Measurements from ENCODE around the gene DNMBP.
A peak's percentile ranks its signal among the peaks of the same experiment; 100 is the strongest.
"Not testable (repeated sequence)": the region's sequence is repeated elsewhere in the genome, so short reads cannot be mapped to it uniquely, and the experiment has no call there.

DNMBP gene

DNA sequence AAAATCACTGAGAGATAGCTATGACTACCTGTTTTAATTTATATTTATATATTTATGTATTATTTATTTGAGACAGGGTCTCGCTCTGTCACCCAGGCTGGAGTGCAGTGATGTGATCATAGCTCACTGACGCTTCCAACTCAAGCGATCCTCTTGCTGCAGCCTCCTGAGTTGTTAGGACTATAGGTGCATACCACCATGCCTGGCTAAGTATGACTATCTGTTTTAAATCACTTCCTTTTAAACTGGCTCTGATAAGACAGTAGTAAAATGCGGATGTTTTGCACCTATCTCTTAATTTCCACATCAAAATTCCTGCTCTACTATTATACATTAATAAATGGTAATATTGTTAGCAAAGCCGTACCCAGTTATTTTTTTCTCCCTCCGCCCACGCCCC is 41.8 kb downstream of the DNMBP start:
- DNase-seq (ENCODE audit: low read depth): no peak
- TF ChIP-seq, protein P1, sequence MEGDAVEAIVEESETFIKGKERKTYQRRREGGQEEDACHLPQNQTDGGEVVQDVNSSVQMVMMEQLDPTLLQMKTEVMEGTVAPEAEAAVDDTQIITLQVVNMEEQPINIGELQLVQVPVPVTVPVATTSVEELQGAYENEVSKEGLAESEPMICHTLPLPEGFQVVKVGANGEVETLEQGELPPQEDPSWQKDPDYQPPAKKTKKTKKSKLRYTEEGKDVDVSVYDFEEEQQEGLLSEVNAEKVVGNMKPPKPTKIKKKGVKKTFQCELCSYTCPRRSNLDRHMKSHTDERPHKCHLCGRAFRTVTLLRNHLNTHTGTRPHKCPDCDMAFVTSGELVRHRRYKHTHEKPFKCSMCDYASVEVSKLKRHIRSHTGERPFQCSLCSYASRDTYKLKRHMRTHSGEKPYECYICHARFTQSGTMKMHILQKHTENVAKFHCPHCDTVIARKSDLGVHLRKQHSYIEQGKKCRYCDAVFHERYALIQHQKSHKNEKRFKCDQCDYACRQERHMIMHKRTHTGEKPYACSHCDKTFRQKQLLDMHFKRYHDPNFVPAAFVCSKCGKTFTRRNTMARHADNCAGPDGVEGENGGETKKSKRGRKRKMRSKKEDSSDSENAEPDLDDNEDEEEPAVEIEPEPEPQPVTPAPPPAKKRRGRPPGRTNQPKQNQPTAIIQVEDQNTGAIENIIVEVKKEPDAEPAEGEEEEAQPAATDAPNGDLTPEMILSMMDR (IDR thresholded peaks at IDR 0.05; ENCODE audit: control insufficient read depth, insufficient read depth, low read depth, low read length, missing control alignments): no peak
- no peak overlapping the region for H3K4me3 ChIP-seq (ENCODE audit: control insufficient read depth, low read depth, low read length)

DNA sequence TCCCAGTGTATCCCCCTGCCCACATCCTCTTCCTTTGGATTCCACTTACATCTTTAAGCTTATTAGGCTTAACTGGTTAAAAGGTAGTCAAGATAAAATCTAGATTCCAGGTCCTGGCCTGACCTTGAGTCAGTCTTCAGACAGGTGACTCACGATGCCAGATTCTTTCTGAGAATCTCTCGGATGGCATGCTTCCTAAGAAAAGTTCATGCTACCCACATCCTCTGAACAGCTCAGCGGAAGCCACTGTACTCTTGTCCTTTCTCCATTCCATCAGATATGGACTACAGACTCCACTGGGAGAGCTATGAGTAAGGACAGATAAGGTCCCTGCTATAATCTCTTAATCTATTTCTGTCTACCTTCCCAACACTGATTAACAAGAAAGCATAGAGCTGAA is 43.4 kb downstream of the DNMBP start:
- no peak overlapping the region for H3K4me3 ChIP-seq (ENCODE audit: control insufficient read depth, low read depth, low read length)
- peak; percentile 71 for DNase-seq (ENCODE audit: low read depth)
- TF ChIP-seq, protein P1 (IDR thresholded peaks at IDR 0.05; ENCODE audit: control insufficient read depth, insufficient read depth, low read depth, low read length, missing control alignments): no peak

DNA sequence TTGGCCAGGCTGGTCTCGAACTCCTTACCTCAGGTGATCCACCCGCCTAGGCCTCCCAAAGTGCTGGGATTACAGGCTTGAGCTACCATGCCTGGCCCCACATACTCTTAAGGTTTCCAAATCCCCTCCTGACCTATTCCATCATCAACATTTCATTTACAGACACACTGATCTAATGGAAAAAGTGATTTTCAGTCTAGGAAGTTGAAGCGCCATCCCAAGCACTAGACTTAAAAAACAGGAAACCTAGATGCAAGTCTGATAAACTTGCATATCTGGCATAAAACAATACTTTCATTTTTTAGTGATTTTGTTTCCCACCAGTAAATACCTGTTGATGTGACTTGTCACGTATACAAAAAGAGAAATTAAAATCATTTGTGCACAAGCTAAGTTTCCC is 44.0 kb downstream of the DNMBP start:
- TF ChIP-seq, protein P1 (IDR thresholded peaks at IDR 0.05; ENCODE audit: control insufficient read depth, insufficient read depth, low read depth, low read length, missing control alignments): no peak
- no peak for DNase-seq (ENCODE audit: low read depth)
- no peak overlapping the region for H3K4me3 ChIP-seq (ENCODE audit: control insufficient read depth, low read depth, low read length)

DNA sequence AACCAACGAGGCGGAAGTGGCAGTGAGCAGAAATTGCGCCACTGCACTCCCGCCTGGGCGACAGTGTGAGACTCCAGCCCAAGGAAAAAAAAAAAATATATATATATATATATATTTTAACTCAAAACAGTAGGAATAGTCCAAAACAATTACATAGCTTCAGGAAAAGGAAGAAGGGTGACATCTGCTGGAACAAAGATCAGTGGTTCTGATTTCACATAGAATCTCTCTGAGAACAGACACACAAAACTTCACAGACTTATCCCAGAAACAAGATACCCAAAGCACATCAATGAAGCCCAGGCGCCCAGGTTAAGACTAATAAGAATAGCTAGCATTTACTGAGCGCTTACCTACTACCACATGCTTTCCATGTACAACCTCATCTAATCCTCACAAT is 45.0 kb downstream of the DNMBP start:
- DNase-seq (ENCODE audit: low read depth): no peak
- no peak overlapping the region for H3K4me3 ChIP-seq (ENCODE audit: control insufficient read depth, low read depth, low read length)
- TF ChIP-seq, protein P1 (IDR thresholded peaks at IDR 0.05; ENCODE audit: control insufficient read depth, insufficient read depth, low read depth, low read length, missing control alignments): peak; percentile 12

DNA sequence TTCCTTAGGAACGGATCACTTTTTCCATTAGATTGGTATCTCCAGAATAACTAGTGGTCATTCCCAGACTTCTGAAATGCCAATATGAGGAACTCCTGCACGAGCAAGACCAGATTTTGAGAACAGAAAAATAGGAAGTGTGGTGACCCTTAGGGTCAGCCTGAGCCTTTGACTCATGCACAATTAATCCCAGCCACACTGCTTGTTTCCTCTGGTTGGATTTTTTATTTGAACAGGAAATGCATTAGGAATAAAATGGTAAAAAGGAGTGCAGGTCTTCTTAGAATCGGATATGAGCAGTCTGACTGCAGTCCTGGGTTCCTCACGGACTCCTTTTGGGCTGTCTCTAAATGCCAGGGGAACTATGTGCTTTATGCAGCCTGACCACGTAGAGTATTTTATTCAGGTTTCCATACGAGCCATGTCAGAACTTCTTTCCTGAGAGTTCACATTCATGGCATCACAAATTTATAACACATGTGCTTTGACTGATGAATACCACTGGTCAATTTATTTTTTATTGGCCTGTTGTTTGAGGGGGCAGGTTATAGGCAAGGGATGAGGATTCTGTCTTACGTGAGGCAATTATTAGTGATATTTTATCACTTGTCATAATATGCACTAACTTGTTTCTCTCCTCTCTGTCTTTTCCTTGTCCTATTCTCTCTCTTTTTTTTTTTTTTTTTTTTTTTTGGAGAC is 46.1 kb downstream of the DNMBP start:
- DNase-seq (ENCODE audit: low read depth); H3K4me3 ChIP-seq (ENCODE audit: control insufficient read depth, low read depth, low read length): not testable (repeated sequence)

DNA sequence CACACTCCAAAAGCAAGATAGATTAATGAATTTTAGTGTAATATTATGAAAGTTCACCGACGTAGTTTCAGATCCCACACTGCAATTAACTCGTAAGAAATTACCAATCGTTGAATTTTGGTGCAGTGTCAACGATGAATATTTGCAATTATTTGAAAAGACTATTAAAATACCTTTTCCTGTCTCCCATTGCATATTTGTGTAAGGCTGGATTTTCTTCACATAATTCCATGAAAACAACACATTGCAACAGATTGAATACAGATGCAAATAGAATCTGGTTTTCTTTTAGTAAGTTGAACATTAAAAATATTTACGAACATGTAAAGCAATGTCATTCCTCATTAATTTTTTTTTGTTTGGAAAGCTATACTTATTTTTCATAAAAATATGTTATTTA is 50.9 kb downstream of the DNMBP start:
- no peak for DNase-seq (ENCODE audit: low read depth)
- H3K4me3 ChIP-seq (ENCODE audit: control insufficient read depth, low read depth, low read length): no peak overlapping the region
- TF ChIP-seq, protein P1 (IDR thresholded peaks at IDR 0.05; ENCODE audit: control insufficient read depth, insufficient read depth, low read depth, low read length, missing control alignments): no peak

DNA sequence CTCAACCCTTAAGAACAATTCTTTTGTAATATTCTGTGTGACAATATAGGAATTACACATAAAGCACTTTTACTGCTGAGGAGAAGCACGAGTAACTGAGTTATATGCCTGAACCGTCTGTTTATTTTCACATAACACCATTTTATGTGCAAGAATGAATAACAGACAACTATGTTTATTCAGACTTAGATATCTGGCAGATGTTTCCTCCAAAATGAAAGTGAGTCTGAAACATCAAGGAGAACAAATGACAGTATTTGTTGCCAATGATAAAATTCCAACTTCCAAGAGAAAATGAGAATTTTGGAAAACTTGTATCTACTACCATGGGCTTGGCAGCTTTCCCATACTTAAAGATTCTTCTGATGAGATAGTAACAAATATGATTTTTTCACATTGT is 51.4 kb downstream of the DNMBP start:
- no peak overlapping the region for H3K4me3 ChIP-seq (ENCODE audit: control insufficient read depth, low read depth, low read length)
- TF ChIP-seq, protein P1 (IDR thresholded peaks at IDR 0.05; ENCODE audit: control insufficient read depth, insufficient read depth, low read depth, low read length, missing control alignments): no peak
- no peak for DNase-seq (ENCODE audit: low read depth)

DNA sequence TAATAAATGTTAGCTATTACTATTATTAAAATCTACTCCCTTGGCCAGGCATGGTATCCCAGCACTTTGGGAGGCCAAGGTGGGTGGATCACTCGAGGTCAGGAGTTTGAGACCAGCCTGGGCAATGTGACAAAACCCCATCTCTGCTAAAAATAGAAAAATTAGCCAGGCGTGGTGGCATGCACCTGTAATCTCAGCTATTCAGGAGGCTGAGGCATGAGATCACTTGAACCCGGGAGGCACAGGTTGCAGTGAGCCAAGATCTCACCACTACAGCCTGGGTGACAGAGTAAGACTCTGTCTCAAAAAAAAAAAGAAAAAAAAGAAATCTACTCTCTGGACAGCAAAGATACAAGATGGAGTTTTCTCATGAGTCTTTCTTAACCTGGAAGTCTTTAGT is 56.2 kb downstream of the DNMBP start:
- not testable (repeated sequence) for DNase-seq (ENCODE audit: low read depth); H3K4me3 ChIP-seq (ENCODE audit: control insufficient read depth, low read depth, low read length)
